ENCODE measurements around the gene TMEM9B. TPM values are rescaled to one million over a fixed set of nuclear protein-coding genes. Genes with fewer than 3 reads are reported as not detected.

The TMEM9B gene
- total RNA-seq, 2 donors from 2014 or later: 39.5 to 50.8 TPM

DNA sequence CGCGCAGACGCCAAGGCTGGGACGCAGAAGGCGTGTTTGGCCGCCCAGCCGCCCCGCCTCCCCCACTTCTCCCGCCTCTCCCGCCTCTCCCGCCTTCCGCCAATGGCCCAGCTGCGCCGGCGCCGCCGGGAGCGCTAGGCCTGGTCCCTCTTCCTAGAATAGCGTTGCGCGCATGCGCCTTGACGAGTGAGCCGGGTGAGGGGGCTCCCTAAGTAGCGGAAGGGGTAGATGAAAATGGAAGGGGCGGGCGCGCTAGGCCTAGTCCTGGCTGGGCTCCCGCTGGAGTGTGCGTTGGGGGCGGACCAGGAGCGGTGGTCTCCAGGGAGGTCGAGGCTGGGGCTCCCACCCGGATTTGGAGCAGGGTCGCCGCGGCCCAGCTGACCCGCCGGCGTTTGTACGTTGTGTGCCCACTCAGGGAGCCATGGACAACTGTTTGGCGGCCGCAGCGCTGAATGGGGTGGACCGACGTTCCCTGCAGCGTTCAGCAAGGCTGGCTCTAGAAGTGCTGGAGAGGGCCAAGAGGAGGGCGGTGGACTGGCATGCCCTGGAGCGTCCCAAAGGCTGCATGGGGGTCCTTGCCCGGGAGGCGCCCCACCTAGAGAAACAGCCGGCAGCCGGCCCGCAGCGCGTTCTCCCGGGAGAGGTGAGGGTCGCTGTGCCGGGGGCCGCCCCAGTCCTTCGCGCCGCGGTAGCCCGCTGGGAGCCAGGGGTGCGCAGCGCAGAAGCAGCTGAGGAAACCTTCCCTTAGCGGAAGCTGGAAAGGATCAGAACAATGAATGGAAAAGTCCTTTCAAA lies 53.0 kb downstream of the TMEM9B start, which contains the start of gene AKIP1:
AKIP1 (plus strand) TSS at position 161 of the 795 bp plus-strand sequence; CDS start at position 422, 261 bp downstream.
- Histone ChIP-seq H3K36me3 (no peaks in the 10 kb centered on the region), H3K27ac (peak within 1 kb of the TSS; percentile 93 to 97), H3K4me3 (peak within 1 kb of the TSS; percentile 85 to 92), H3K4me1 (peaks cover 0 to 40% of the 10 kb centered on the region in 2 donors), H3K27me3 (no peaks in the 10 kb centered on the region), H3K9me3 (no peaks in the 10 kb centered on the region)
- TF ChIP-seq, protein P1, sequence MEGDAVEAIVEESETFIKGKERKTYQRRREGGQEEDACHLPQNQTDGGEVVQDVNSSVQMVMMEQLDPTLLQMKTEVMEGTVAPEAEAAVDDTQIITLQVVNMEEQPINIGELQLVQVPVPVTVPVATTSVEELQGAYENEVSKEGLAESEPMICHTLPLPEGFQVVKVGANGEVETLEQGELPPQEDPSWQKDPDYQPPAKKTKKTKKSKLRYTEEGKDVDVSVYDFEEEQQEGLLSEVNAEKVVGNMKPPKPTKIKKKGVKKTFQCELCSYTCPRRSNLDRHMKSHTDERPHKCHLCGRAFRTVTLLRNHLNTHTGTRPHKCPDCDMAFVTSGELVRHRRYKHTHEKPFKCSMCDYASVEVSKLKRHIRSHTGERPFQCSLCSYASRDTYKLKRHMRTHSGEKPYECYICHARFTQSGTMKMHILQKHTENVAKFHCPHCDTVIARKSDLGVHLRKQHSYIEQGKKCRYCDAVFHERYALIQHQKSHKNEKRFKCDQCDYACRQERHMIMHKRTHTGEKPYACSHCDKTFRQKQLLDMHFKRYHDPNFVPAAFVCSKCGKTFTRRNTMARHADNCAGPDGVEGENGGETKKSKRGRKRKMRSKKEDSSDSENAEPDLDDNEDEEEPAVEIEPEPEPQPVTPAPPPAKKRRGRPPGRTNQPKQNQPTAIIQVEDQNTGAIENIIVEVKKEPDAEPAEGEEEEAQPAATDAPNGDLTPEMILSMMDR (IDR thresholded peaks at IDR 0.05): no peak
- DNase-seq (ENCODE audit: low spot score): peak; percentile 94

GRCh38 chr11:8910649-8911026 lies 53.6 kb downstream of the TMEM9B start:
- Histone ChIP-seq H3K27ac (peak overlapping the region; percentile 93 to 97), H3K4me1 (peaks cover 0 to 40% of the 10 kb centered on the region in 2 donors), H3K4me3 (peak overlapping the region; percentile 85 to 92), H3K36me3 (no peaks in the 10 kb centered on the region), H3K9me3 (no peaks in the 10 kb centered on the region), H3K27me3 (no peaks in the 10 kb centered on the region)
- TF ChIP-seq, protein P1 (IDR thresholded peaks at IDR 0.05): no peak
- no peak for DNase-seq (ENCODE audit: low spot score)

GRCh38 chr11:8908099-8908498 lies 56.1 kb downstream of the TMEM9B start:
- Histone ChIP-seq H3K27ac (no peak overlapping the region), H3K9me3 (no peaks in the 10 kb centered on the region), H3K4me1 (peaks cover 0 to 20% of the 10 kb centered on the region in 2 donors), H3K27me3 (no peaks in the 10 kb centered on the region), H3K4me3 (no peak overlapping the region), H3K36me3 (no peaks in the 10 kb centered on the region)
- TF ChIP-seq, protein P1 (IDR thresholded peaks at IDR 0.05): no peak
- no peak for DNase-seq (ENCODE audit: low spot score)

DNA sequence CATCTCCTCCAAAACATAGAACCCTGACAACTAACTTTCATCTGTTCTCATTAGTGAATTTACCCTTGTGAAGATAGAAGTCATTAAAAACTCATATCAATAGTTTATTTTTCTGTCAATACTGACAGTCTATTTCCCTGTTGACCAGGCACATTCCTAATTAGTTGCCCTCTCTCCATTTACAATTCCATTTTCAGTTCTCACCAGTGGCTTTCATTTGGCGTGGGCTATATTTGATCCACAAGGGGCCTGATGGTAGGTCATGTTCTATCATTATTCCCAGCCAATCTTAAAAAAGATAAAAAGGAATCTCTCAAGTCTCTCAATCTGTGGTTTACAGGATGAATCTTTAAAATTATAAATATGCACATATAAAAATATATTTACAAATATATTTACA lies 57.1 kb downstream of the TMEM9B start:
- TF ChIP-seq, protein P1 (IDR thresholded peaks at IDR 0.05): no peak
- Histone ChIP-seq H3K27me3 (no peaks in the 10 kb centered on the region), H3K27ac (peak overlapping the region in 1 of 2 donors; percentile 10), H3K4me1 (peaks cover 0 to 15% of the 10 kb centered on the region in 2 donors), H3K9me3 (no peaks in the 10 kb centered on the region), H3K4me3 (no peak overlapping the region), H3K36me3 (no peaks in the 10 kb centered on the region)
- DNase-seq (ENCODE audit: low spot score): no peak

GRCh38 chr11:8905528-8906165 lies 58.6 kb downstream of the TMEM9B start:
- Histone ChIP-seq H3K27ac (no peak overlapping the region), H3K36me3 (no peaks in the 10 kb centered on the region), H3K4me3 (no peak overlapping the region), H3K9me3 (no peaks in the 10 kb centered on the region), H3K27me3 (no peaks in the 10 kb centered on the region), H3K4me1 (peaks cover 0 to 15% of the 10 kb centered on the region in 2 donors)
- DNase-seq (ENCODE audit: low spot score): no peak
- TF ChIP-seq, protein P1 (IDR thresholded peaks at IDR 0.05): no peak
